Mesenchymal stem cell (in vitro differentiated cells and primary cell): ENCODE data around the gene MDH2.
"Not testable (repeated sequence)": the region's sequence is repeated elsewhere in the genome, so short reads cannot be mapped to it uniquely, and the experiment has no call there.

Experiments
- DNase-seq: peaks from one replicate; pipeline ENCODE4 v3.0.0-alpha.2; 2013
- H2AFZ ChIP-seq: one replicate; pipeline ENCODE4 v1.6.1; 2013; ENCODE audit warnings: low read depth, mild to moderate bottlenecking, control low read depth, inconsistent platforms, low read length, moderate library complexity
- H2AK5ac ChIP-seq: 2 replicates; pipeline ENCODE4 v1.6.1; 2013; ENCODE audit warnings: low read length, moderate library complexity, mild to moderate bottlenecking, inconsistent platforms; ENCODE audit not compliant: severe bottlenecking
- H2BK120ac ChIP-seq: one replicate; pipeline ENCODE4 v1.6.1; 2013; ENCODE audit warnings: low read depth, mild to moderate bottlenecking, inconsistent platforms, low read length, moderate library complexity
- H2BK12ac ChIP-seq, 2 experiments: one replicate each; pipeline ENCODE4 v1.6.1; 2013; ENCODE audit warnings: inconsistent platforms in 2 of 2, low read length in 2 of 2, mild to moderate bottlenecking in 2 of 2, moderate library complexity in 2 of 2, control low read depth in 1 of 2
- H2BK15ac ChIP-seq: one replicate; pipeline ENCODE4 v1.6.1; 2013; ENCODE audit warnings: mild to moderate bottlenecking, low read depth, inconsistent platforms; ENCODE audit not compliant: poor library complexity, severe bottlenecking
- H2BK5ac ChIP-seq: 2 replicates; pipeline ENCODE4 v1.6.1; 2013; ENCODE audit warnings: low read depth, mild to moderate bottlenecking, low read length, control low read depth, inconsistent platforms; ENCODE audit not compliant: poor library complexity, severe bottlenecking
- H3K14ac ChIP-seq, 2 experiments: one replicate each; pipeline ENCODE4 v1.6.1; 2013; ENCODE audit warnings: inconsistent platforms in 2 of 2, low read length in 2 of 2, control low read depth in 1 of 2, mild to moderate bottlenecking in 1 of 2, moderate library complexity in 1 of 2
- H3K18ac ChIP-seq, 2 experiments: one replicate each; pipeline ENCODE4 v1.6.1; 2013; ENCODE audit warnings: inconsistent platforms in 2 of 2, low read length in 2 of 2, control low read depth in 1 of 2, low read depth in 1 of 2, mild to moderate bottlenecking in 1 of 2
- H3K23ac ChIP-seq, 2 experiments: one replicate each; pipeline ENCODE4 v1.6.1; 2013; ENCODE audit warnings: inconsistent platforms in 2 of 2, low read length in 2 of 2, mild to moderate bottlenecking in 2 of 2, moderate library complexity in 2 of 2, control low read depth in 1 of 2
- H3K27ac ChIP-seq: 2 replicates; pipeline ENCODE4 v1.5.1; 2013; ENCODE audit warnings: mild to moderate bottlenecking, moderate library complexity, low read length, control low read depth, inconsistent platforms; ENCODE audit not compliant: poor library complexity, severe bottlenecking
- H3K27me3 ChIP-seq, 2 experiments: 2 replicates each; pipeline versions ENCODE4 v1.6.1 to v1.7.0; 2013; ENCODE audit warnings: low read length in 2 of 2, mild to moderate bottlenecking in 2 of 2, moderate library complexity in 2 of 2, control low read depth in 1 of 2, inconsistent platforms in 1 of 2; ENCODE audit not compliant: control insufficient read depth in 1 of 2, insufficient read depth in 1 of 2
- H3K36me3 ChIP-seq, 2 experiments: 2 replicates each; pipeline versions ENCODE4 v1.6.1 to v1.7.0; 2013; ENCODE audit warnings: low read length in 2 of 2, control low read depth in 1 of 2, inconsistent platforms in 1 of 2, low read depth in 1 of 2, mild to moderate bottlenecking in 1 of 2; ENCODE audit not compliant: insufficient read depth in 2 of 2, control insufficient read depth in 1 of 2
- H3K4ac ChIP-seq, 2 experiments: one replicate each; pipeline ENCODE4 v1.6.1; 2013; ENCODE audit warnings: inconsistent platforms in 2 of 2, low read length in 2 of 2, mild to moderate bottlenecking in 2 of 2, moderate library complexity in 2 of 2, control low read depth in 1 of 2, low read depth in 1 of 2
- H3K4me1 ChIP-seq: 2 replicates; pipeline ENCODE4 v1.6.1; 2013; ENCODE audit warnings: low read depth, low read length, control low read depth; ENCODE audit not compliant: control insufficient read depth, insufficient read depth
- H3K4me2 ChIP-seq: 2 replicates; pipeline ENCODE4 v1.6.1; 2013; ENCODE audit warnings: low read length, mild to moderate bottlenecking, inconsistent platforms; ENCODE audit not compliant: poor library complexity, severe bottlenecking
- H3K4me3 ChIP-seq, 2 experiments: 2 replicates each; pipeline versions ENCODE4 v1.5.1 to v1.7.0; 2013; ENCODE audit warnings: low read length in 2 of 2, mild to moderate bottlenecking in 2 of 2, control low read depth in 1 of 2, low read depth in 1 of 2; ENCODE audit not compliant: insufficient read depth in 1 of 2
- H3K79me1 ChIP-seq: replicated peaks from 2 replicates; pipeline ENCODE4 v1.6.1; 2013; ENCODE audit warnings: mild to moderate bottlenecking, control low read depth, low read length, inconsistent platforms; ENCODE audit not compliant: poor library complexity, severe bottlenecking
- H3K9ac ChIP-seq: 2 replicates; pipeline ENCODE4 v1.7.0; 2013; ENCODE audit warnings: mild to moderate bottlenecking, low read length, moderate library complexity
- H3K9me3 ChIP-seq: 2 replicates; pipeline ENCODE4 v1.7.0; 2013; ENCODE audit warnings: mild to moderate bottlenecking, low read length; ENCODE audit not compliant: control insufficient read depth
- H4K8ac ChIP-seq: one replicate; pipeline ENCODE4 v1.6.1; 2013; ENCODE audit warnings: inconsistent platforms, mild to moderate bottlenecking, low read length, moderate library complexity
- H4K91ac ChIP-seq: one replicate; pipeline ENCODE4 v1.6.1; 2013; ENCODE audit warnings: mild to moderate bottlenecking, low read length, inconsistent platforms
- WGBS: methylation state at CpG from one replicate; pipeline ENCODE4 v1.1.7; 2013; ENCODE audit warnings: mixed read lengths; 5-methylcytosine and 5-hydroxymethylcytosine counted together

MDH2 gene

DNA sequence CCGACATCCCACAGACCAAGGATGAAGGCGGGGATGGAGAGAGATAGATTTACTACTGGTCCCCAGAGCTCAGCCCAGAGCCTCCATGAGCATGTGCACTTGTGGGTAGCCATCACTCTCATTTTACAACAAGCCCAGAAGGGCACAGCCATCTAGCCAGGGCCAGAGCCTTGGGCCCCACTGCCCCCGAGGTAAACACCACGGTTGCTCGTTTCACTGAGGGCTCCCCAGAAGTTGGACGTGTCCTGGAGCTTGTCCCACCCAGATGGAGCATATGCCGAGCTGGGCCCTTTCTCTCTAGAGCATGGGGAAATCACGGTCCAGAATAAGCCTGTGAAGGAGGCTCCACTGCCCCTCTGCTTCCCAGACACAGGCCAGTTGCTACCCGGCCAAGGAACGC lies 44.6 kb upstream of the MDH2 start:
- no peak overlapping the region for H3K4me2 ChIP-seq
- H3K27ac ChIP-seq, result no peak overlapping the region
- H2AFZ ChIP-seq, result no peak overlapping the region
- no peak for DNase-seq
- no peak overlapping the region for H2BK15ac ChIP-seq
- H2BK120ac ChIP-seq, result no peak overlapping the region
- 98% methylated on average over 10 of the region's 10 CpGs for WGBS
- H2BK5ac ChIP-seq, result no peak overlapping the region
- no peak overlapping the region for H3K4ac ChIP-seq
- peaks cover 37 to 54% of the 10 kb centered on the region in 2 experiments for H3K36me3 ChIP-seq
- H3K9me3 ChIP-seq, result no peaks in the 10 kb centered on the region
- no peak overlapping the region for H3K23ac ChIP-seq
- no peak overlapping the region for H3K4me3 ChIP-seq
- no peak overlapping the region for H4K91ac ChIP-seq
- H2BK12ac ChIP-seq, result no peak overlapping the region
- no peak overlapping the region for H3K9ac ChIP-seq
- H3K18ac ChIP-seq, result no peak overlapping the region
- no peaks in the 10 kb centered on the region for H3K4me1 ChIP-seq
- H3K27me3 ChIP-seq, result no peaks in the 10 kb centered on the region
- H3K14ac ChIP-seq, result no peak overlapping the region
- no peak overlapping the region for H4K8ac ChIP-seq
- no peak overlapping the region for H2AK5ac ChIP-seq
- peaks cover 7% of the 10 kb centered on the region for H3K79me1 ChIP-seq

- not testable (repeated sequence) for H4K91ac ChIP-seq, H2BK120ac ChIP-seq, H3K79me1 ChIP-seq, H3K4me3 ChIP-seq, H3K4ac ChIP-seq, H3K23ac ChIP-seq, H3K18ac ChIP-seq, H3K27me3 ChIP-seq, H3K9ac ChIP-seq, H3K4me1 ChIP-seq, H2BK12ac ChIP-seq, H3K9me3 ChIP-seq, H2AFZ ChIP-seq, DNase-seq, H2BK15ac ChIP-seq, H4K8ac ChIP-seq, H2AK5ac ChIP-seq, H2BK5ac ChIP-seq, H3K27ac ChIP-seq, H3K4me2 ChIP-seq, H3K14ac ChIP-seq
- H3K36me3 ChIP-seq, result peaks cover 34 to 49% of the 10 kb centered on the region in 2 experiments
- WGBS, result 92% methylated on average over 2 of the region's 4 CpGs
These were observed 42.9 kb upstream of the MDH2 start for GRCh38 chr7:76005004-76005403.

- peak overlapping the region; percentile 59 for H4K8ac ChIP-seq
- peaks cover 16 to 37% of the 10 kb centered on the region in 2 experiments for H3K36me3 ChIP-seq
- H3K23ac ChIP-seq, result no peak overlapping the region
- no peak overlapping the region for H3K4me3 ChIP-seq
- H2BK120ac ChIP-seq, result no peak overlapping the region
- H2BK15ac ChIP-seq, result peak overlapping the region; percentile 46
- peak overlapping the region in 1 of 2 experiments; percentile 35 for H3K18ac ChIP-seq
- H2BK12ac ChIP-seq, result peak overlapping the region in 1 of 2 experiments; percentile 60
- no peak overlapping the region for H3K4me2 ChIP-seq
- no peak overlapping the region for H2AK5ac ChIP-seq
- no peak overlapping the region for H3K14ac ChIP-seq
- no peak overlapping the region for H2BK5ac ChIP-seq
- no peak overlapping the region for H3K9ac ChIP-seq
- H3K9me3 ChIP-seq, result no peaks in the 10 kb centered on the region
- H3K79me1 ChIP-seq, result peaks cover 5% of the 10 kb centered on the region
- no peak for DNase-seq
- no peaks in the 10 kb centered on the region for H3K27me3 ChIP-seq
- no peaks in the 10 kb centered on the region for H3K4me1 ChIP-seq
- no peak overlapping the region for H3K27ac ChIP-seq
- H4K91ac ChIP-seq, result no peak overlapping the region
- H3K4ac ChIP-seq, result no peak overlapping the region
- H2AFZ ChIP-seq, result no peak overlapping the region
- WGBS, result 80% methylated on average over 8 of the region's 8 CpGs
These were observed 39.7 kb upstream of the MDH2 start for GRCh38 chr7:76008156-76008687.

- Histone ChIP-seq H3K9me3 (no peaks in the 10 kb centered on the region), H3K14ac (peak overlapping the region in 1 of 2 experiments; percentile 89), H2AFZ (no peak overlapping the region), H3K27ac (no peak overlapping the region), H3K4me2 (no peak overlapping the region), H3K36me3 (peaks cover 10 to 33% of the 10 kb centered on the region in 2 experiments), H4K8ac (peak overlapping the region; percentile 82), H3K79me1 (peaks cover 5% of the 10 kb centered on the region), H3K4me3 (no peak overlapping the region), H3K9ac (no peak overlapping the region), H2AK5ac (no peak overlapping the region), H3K4me1 (peaks cover 2% of the 10 kb centered on the region), H3K23ac (peak overlapping the region in 1 of 2 experiments; percentile 66), H2BK15ac (peak overlapping the region; percentile 91), H2BK120ac (peak overlapping the region; percentile 12), H4K91ac (peak overlapping the region; percentile 22), H2BK5ac (no peak overlapping the region), H3K18ac (peak overlapping the region; percentile 9 to 90), H3K4ac (peak overlapping the region; percentile 27 to 89), H2BK12ac (peak overlapping the region; percentile 15 to 98), H3K27me3 (no peaks in the 10 kb centered on the region)
- DNase-seq, result no peak
- WGBS, result 97% methylated on average over 9 of the region's 11 CpGs
These were observed 38.0 kb upstream of the MDH2 start for GRCh38 chr7:76009672-76010600.
